ENCODE data around the gene FGD4. TPM values are rescaled to one million over a fixed set of nuclear protein-coding genes. Genes with fewer than 3 reads are reported as not detected.

The FGD4 gene
- total RNA-seq, 4 donors from 2014 or later: 42.6 to 69.4 (median 47.3) TPM

DNA sequence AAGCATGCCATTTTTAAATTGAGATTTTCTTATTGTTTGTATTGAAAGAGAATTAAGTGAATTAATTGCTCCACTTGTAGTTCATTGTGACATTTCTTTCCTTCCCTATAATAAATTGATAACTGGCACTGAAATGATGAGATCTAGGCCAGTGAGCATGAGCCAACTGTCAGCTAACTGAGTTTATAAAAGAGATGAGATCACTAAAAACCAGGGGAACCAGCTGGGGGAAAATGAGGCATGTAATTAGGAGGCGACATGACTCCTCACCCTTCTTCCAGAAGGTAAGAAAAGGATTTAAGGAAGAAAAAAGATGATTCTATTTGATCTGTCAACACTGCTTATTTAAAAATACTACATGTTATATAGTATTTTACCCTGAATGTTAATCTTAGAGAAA, 175.2 kb downstream of the FGD4 start:
- H3K9me3 ChIP-seq: no peaks in the 10 kb centered on the region
- H3K27ac ChIP-seq: no peak overlapping the region
- peaks cover 26% of the 10 kb centered on the region for H3K36me3 ChIP-seq
- 30% methylated on average over 1 of the region's 1 CpG for WGBS
- H3K4me1 ChIP-seq: peaks cover 13% of the 10 kb centered on the region
- H3K4me3 ChIP-seq: no peak overlapping the region
- TF ChIP-seq POLR2A (IDR thresholded peaks at IDR 0.05): no peak
- no peak for TF ChIP-seq POLR2AphosphoS5 (IDR thresholded peaks at IDR 0.05)
- no peak for TF ChIP-seq EP300 (IDR thresholded peaks at IDR 0.05)
- TF ChIP-seq, protein P1, sequence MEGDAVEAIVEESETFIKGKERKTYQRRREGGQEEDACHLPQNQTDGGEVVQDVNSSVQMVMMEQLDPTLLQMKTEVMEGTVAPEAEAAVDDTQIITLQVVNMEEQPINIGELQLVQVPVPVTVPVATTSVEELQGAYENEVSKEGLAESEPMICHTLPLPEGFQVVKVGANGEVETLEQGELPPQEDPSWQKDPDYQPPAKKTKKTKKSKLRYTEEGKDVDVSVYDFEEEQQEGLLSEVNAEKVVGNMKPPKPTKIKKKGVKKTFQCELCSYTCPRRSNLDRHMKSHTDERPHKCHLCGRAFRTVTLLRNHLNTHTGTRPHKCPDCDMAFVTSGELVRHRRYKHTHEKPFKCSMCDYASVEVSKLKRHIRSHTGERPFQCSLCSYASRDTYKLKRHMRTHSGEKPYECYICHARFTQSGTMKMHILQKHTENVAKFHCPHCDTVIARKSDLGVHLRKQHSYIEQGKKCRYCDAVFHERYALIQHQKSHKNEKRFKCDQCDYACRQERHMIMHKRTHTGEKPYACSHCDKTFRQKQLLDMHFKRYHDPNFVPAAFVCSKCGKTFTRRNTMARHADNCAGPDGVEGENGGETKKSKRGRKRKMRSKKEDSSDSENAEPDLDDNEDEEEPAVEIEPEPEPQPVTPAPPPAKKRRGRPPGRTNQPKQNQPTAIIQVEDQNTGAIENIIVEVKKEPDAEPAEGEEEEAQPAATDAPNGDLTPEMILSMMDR (IDR thresholded peaks at IDR 0.05): no peak
- H3K27me3 ChIP-seq: no peaks in the 10 kb centered on the region
- no peak for DNase-seq (ENCODE audit: low spot score in 2 of 2)

DNA sequence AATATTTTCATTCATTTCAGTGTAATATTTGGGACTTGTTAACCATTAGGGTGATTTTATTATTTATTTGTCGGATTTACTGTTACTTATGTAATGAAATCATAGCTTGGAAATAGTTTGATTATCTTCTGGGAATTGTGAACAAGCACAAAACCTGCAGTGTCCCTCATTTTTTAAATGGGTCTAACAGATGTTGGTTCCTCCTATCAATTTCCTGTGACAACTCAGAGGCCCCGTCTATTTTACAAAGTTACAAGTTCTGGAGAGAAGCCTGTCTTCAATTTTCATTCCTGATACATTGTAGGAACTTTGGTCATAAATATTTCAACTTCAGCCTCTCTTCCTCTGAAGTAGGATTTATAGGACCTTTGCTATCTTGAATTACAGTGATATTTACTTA, 178.0 kb downstream of the FGD4 start:
- Histone ChIP-seq H3K4me1 (peaks cover 6% of the 10 kb centered on the region), H3K27me3 (no peaks in the 10 kb centered on the region), H3K9me3 (no peaks in the 10 kb centered on the region), H3K4me3 (no peak overlapping the region), H3K36me3 (peaks cover 43% of the 10 kb centered on the region), H3K27ac (no peak overlapping the region)
- no peak for DNase-seq (ENCODE audit: low spot score in 2 of 2)
- 72% methylated on average over 2 of the region's 2 CpGs for WGBS
- TF ChIP-seq EP300 (IDR thresholded peaks at IDR 0.05) (no peak), POLR2AphosphoS5 (IDR thresholded peaks at IDR 0.05) (no peak), POLR2A (IDR thresholded peaks at IDR 0.05) (no peak)
- TF ChIP-seq, protein P1 (IDR thresholded peaks at IDR 0.05): no peak

DNA sequence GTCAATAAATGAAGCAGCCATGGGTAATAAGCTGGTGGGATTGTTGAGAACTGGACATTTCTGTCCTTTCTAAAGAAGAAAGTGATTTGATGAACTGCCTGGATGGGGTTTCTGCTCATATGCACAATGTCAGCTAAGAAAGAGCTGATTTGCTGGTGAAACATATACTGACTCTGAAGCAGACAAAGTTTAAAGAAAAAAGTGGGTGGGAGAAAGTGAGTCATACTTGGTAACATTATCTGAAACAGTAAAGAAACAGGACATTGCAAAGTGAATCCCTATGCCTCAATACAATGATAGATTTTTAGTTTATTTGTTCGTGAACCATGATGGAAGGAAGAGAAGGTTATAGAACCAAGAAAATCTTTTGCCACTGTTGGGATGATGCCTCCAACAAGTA, 184.2 kb downstream of the FGD4 start:
- Histone ChIP-seq H3K36me3 (peaks cover 34% of the 10 kb centered on the region), H3K9me3 (no peaks in the 10 kb centered on the region), H3K27ac (no peak overlapping the region), H3K27me3 (no peaks in the 10 kb centered on the region), H3K4me3 (no peak overlapping the region), H3K4me1 (peaks cover 8% of the 10 kb centered on the region)
- no peak for DNase-seq (ENCODE audit: low spot score in 2 of 2)
- 95% methylated on average over 1 of the region's 1 CpG for WGBS
- no peak for TF ChIP-seq POLR2AphosphoS5 (IDR thresholded peaks at IDR 0.05)
- TF ChIP-seq POLR2A (IDR thresholded peaks at IDR 0.05): no peak
- TF ChIP-seq, protein P1 (IDR thresholded peaks at IDR 0.05): no peak
- no peak for TF ChIP-seq EP300 (IDR thresholded peaks at IDR 0.05)

DNA sequence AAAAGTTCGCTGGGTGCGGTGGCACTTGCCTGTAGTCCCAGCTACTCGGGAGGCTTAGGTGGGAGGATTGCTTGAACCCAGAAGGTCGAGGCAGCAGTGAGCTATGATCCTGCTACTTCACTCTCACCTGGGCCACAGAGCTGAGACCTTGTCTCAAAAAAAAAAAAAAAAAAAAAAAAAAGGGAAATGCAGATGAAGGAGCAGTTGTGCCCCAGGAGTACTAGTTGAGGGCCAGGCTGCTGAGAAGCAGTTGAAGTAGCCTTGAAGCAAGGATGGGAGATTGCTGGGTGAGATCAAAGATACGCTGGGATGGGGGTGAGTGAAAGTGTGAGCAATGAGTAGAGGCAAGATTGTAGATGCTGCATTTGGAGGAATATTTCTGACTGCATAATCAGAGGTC, 186.3 kb downstream of the FGD4 start:
- H3K36me3 ChIP-seq: peaks cover 18% of the 10 kb centered on the region
- 94% methylated on average over 5 of the region's 5 CpGs for whole genome bisulfite sequencing
- no peak overlapping the region for H3K4me3 ChIP-seq
- H3K27me3 ChIP-seq: no peaks in the 10 kb centered on the region
- peaks cover 8% of the 10 kb centered on the region for H3K4me1 ChIP-seq
- TF ChIP-seq POLR2A (IDR thresholded peaks at IDR 0.05): no peak
- TF ChIP-seq POLR2AphosphoS5 (IDR thresholded peaks at IDR 0.05): no peak
- no peak for TF ChIP-seq EP300 (IDR thresholded peaks at IDR 0.05)
- TF ChIP-seq, protein P1 (IDR thresholded peaks at IDR 0.05): no peak
- no peak overlapping the region for H3K27ac ChIP-seq
- no peaks in the 10 kb centered on the region for H3K9me3 ChIP-seq
- DNase-seq (ENCODE audit: low spot score in 2 of 2): no peak

DNA sequence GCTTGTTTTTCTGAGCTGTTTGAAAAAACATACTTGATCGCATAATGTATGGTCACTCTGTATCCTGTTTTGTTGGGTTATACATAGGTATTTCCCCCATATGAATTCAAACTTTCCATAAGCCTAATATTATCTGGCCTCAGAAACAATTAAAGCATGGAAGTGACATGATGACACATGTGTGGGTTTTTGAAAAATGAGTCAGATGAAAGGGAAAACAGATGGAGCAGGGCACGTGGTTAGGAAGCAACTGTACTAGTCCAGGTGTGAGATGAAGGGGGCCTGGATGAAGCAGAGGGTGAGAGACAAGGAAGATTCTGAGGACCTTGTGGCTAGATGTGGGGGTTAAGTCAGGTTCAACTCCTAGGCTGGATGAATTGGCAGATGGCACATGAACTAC, 187.0 kb downstream of the FGD4 start:
- no peak overlapping the region for H3K4me3 ChIP-seq
- H3K9me3 ChIP-seq: no peaks in the 10 kb centered on the region
- DNase-seq (ENCODE audit: low spot score in 2 of 2): no peak
- H3K36me3 ChIP-seq: peaks cover 21% of the 10 kb centered on the region
- no peaks in the 10 kb centered on the region for H3K27me3 ChIP-seq
- no peak overlapping the region for H3K27ac ChIP-seq
- TF ChIP-seq EP300 (IDR thresholded peaks at IDR 0.05) (no peak), POLR2A (IDR thresholded peaks at IDR 0.05) (no peak), POLR2AphosphoS5 (IDR thresholded peaks at IDR 0.05) (no peak)
- TF ChIP-seq, protein P1 (IDR thresholded peaks at IDR 0.05): no peak
- peaks cover 8% of the 10 kb centered on the region for H3K4me1 ChIP-seq
- WGBS: 34% methylated on average over 2 of the region's 2 CpGs
